ENCODE results near the gene NUDT22.
"Not testable (repeated sequence)": the region's sequence is repeated elsewhere in the genome, so short reads cannot be mapped to it uniquely, and the experiment has no call there.

Gene NUDT22

DNA sequence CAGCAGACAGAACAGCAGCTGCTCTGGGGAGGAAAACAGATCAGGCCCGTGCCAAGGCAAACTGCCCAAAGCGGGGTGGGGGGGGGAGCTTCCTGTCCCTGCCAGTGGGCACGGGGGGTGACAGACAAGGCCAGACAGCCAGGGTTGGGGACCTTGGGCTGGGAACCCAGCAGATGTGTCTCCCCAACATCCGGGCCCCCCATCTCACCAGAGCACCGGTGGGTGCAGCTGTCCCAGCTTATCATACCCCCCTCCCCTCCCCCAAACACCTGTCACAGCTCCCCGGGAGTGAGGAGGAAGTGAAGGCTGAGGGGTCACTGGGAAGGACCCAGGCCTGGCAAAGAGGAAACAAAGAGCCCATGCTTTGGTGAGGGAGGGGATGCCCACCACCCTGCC, 19.3 kb downstream of the NUDT22 start:
- Histone ChIP-seq H2AFZ (ENCODE audit: low read depth, low read length) (no peak overlapping the region), H3K27ac (ENCODE audit: low read length) (peak overlapping the region; percentile 78), H3K36me3 (replicated peaks; ENCODE audit: low read depth, low read length) (peaks cover 19% of the 10 kb centered on the region), H3K9ac (ENCODE audit: low read length) (peak overlapping the region; percentile 100), H3K4me1 (ENCODE audit: low read length) (peaks cover 36% of the 10 kb centered on the region), H3K79me2 (ENCODE audit: low read length) (peaks cover 57% of the 10 kb centered on the region), H3K27me3 (ENCODE audit: low read depth, low read length) (no peaks in the 10 kb centered on the region), H3K4me3 (ENCODE audit: low read length) (peak overlapping the region; percentile 97), H3K4me2 (ENCODE audit: low read length) (peak overlapping the region; percentile 87), H4K20me1 (ENCODE audit: insufficient read depth, low read length) (0 out of 2 replicates have a peak, but pooled peaks cover 3% of the 10 kb centered on the region), H3K9me3 (ENCODE audit: insufficient read depth, low read length) (no peaks in the 10 kb centered on the region)
- TF ChIP-seq, protein P1, sequence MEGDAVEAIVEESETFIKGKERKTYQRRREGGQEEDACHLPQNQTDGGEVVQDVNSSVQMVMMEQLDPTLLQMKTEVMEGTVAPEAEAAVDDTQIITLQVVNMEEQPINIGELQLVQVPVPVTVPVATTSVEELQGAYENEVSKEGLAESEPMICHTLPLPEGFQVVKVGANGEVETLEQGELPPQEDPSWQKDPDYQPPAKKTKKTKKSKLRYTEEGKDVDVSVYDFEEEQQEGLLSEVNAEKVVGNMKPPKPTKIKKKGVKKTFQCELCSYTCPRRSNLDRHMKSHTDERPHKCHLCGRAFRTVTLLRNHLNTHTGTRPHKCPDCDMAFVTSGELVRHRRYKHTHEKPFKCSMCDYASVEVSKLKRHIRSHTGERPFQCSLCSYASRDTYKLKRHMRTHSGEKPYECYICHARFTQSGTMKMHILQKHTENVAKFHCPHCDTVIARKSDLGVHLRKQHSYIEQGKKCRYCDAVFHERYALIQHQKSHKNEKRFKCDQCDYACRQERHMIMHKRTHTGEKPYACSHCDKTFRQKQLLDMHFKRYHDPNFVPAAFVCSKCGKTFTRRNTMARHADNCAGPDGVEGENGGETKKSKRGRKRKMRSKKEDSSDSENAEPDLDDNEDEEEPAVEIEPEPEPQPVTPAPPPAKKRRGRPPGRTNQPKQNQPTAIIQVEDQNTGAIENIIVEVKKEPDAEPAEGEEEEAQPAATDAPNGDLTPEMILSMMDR (IDR thresholded peaks at IDR 0.05; ENCODE audit: low read depth, low read length): no peak
- TF ChIP-seq EZH2phosphoT487 (IDR thresholded peaks at IDR 0.05; ENCODE audit: low read depth): no peak

DNA sequence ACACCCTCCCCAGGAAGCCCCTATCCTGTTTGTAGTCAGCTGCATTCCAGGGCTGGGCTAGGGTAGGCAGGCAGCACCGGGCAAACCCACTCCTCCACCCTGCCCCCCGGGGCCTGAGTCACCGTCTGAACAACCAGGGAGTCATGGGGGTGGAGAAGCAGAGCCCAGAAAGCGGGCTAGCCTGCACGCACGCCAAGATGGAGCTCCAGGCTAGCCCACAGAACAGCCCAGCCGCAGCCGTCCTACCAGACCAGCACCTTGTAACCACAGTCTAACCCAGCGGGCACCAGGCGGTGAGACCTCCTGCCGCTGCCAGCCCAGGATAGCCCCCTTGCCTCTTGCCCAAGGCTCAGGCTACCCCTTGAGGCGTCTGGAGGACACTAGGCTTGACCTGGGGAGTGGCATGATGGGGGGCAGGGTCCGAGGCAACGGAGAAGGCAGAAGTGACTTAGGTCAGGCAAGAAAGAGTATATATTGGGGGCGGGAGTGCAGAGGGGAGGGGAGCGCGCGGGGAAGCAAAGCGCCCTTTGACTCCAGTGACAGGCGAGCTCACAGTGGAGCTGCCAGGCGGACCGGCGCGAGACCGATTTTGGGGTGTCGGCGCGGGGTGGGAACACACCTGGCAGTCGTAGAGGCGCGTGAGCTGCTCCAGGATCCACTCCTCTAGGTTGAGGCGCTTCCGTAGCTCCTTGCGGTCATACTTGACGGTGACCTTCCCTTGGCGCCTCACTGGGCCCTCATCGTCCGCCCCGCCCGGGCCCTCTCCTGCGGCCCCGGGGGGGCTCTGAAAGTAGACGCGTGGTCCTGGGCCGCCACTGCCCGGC, 19.9 kb downstream of the NUDT22 start:
- Histone ChIP-seq H2AFZ (ENCODE audit: low read depth, low read length) (no peak overlapping the region), H3K9me3 (ENCODE audit: insufficient read depth, low read length) (no peaks in the 10 kb centered on the region), H3K4me2 (ENCODE audit: low read length) (peak overlapping the region; percentile 87), H3K27ac (ENCODE audit: low read length) (peak overlapping the region; percentile 78), H3K36me3 (replicated peaks; ENCODE audit: low read depth, low read length) (peaks cover 19% of the 10 kb centered on the region), H3K4me1 (ENCODE audit: low read length) (peaks cover 39% of the 10 kb centered on the region), H3K4me3 (ENCODE audit: low read length) (peak overlapping the region; percentile 97), H3K79me2 (ENCODE audit: low read length) (peaks cover 55% of the 10 kb centered on the region), H4K20me1 (ENCODE audit: insufficient read depth, low read length) (0 out of 2 replicates have a peak, but pooled peaks cover 3% of the 10 kb centered on the region), H3K9ac (ENCODE audit: low read length) (peak overlapping the region; percentile 100), H3K27me3 (ENCODE audit: low read depth, low read length) (no peaks in the 10 kb centered on the region)
- TF ChIP-seq, protein P1 (IDR thresholded peaks at IDR 0.05; ENCODE audit: low read depth, low read length): no peak
- no peak for TF ChIP-seq EZH2phosphoT487 (IDR thresholded peaks at IDR 0.05; ENCODE audit: low read depth)

DNA sequence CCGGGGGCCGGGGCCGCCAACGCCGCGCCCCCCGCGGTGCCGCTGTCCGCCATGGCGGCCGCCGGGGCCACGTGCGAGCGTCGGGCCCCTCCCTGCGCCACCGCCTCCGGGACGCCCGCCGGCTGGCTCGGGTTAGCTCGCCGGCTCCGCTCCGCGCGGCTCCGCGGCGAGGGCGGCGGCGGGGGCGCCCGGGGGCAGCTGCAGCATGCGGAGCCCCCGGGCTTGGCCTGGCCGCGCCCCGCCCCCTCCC, 20.5 kb downstream of the NUDT22 start:
- H3K4me3 ChIP-seq (ENCODE audit: low read length): peak overlapping the region; percentile 97
- H4K20me1 ChIP-seq (ENCODE audit: insufficient read depth, low read length); H2AFZ ChIP-seq (ENCODE audit: low read depth, low read length); H3K9me3 ChIP-seq (ENCODE audit: insufficient read depth, low read length); H3K27me3 ChIP-seq (ENCODE audit: low read depth, low read length): not testable (repeated sequence)
- peaks cover 55% of the 10 kb centered on the region for H3K79me2 ChIP-seq (ENCODE audit: low read length)
- H3K9ac ChIP-seq (ENCODE audit: low read length): peak overlapping the region; percentile 100; the same call in 1 of the 2 replicates
- peaks cover 19% of the 10 kb centered on the region for H3K36me3 ChIP-seq (replicated peaks; ENCODE audit: low read depth, low read length)
- H3K27ac ChIP-seq (ENCODE audit: low read length): peak overlapping the region; percentile 78; the same call in 1 of the 2 replicates
- H3K4me1 ChIP-seq (ENCODE audit: low read length): peaks cover 39% of the 10 kb centered on the region
- H3K4me2 ChIP-seq (ENCODE audit: low read length): peak overlapping the region; percentile 87; the same call in 1 of the 2 replicates

DNA sequence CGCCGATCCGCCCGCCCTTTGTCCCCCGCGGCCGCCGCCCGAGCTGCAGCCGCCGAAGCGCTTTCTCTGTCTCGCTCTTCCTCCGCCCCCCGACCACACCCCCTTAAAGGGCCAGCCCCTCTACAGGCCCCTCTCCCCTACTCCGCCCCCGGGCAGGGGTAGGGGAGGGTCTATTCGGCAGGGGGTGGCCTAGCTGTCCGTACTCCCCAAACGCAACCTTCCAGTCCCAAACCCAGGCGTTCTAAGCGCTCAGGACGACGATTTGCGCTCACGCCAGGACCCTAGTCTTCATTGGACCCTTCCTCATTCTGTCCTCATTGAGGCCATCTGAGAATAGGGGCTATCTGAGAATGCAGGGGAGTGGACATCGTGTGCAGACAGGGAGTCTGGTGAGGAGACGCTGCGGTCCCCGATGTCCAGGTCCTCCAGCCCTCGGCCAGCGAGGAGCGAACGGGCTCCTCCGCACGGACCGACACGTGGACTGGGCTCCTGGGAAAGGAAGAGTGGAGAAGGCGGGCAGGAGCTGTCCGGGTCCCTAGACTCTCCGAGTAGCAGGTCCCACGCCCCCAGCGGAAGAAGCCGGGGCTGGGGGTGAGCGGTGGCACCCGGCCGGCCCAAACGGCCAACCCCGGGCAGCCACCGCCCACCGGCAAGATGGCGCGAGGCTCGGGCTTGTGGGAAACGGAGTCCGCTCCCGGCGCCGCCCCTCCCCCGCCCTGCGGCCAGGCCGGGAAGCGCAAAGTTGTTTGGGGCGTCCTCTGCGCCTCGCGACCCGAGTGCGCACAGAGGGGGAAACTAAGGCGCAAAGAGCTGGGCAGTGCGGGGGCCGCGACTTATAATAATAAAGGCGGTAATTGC, 21.0 kb downstream of the NUDT22 start, which contains the start of gene PPP1R14B:
Gene PPP1R14B (minus strand): TSS at position 73 of the 858 bp plus-strand sequence. CDS start 270 bp downstream, outside the sequence.
- H3K36me3 ChIP-seq (replicated peaks; ENCODE audit: low read depth, low read length): peaks cover 19% of the 10 kb centered on the region
- H3K27me3 ChIP-seq (ENCODE audit: low read depth, low read length): no peaks in the 10 kb centered on the region
- peak within 1 kb of the TSS; percentile 78 for H3K27ac ChIP-seq (ENCODE audit: low read length)
- H2AFZ ChIP-seq (ENCODE audit: low read depth, low read length): peak within 1 kb of the TSS; percentile 66
- TF ChIP-seq, protein P1 (IDR thresholded peaks at IDR 0.05; ENCODE audit: low read depth, low read length): no peak
- TF ChIP-seq EZH2phosphoT487 (IDR thresholded peaks at IDR 0.05; ENCODE audit: low read depth): no peak
- H4K20me1 ChIP-seq (ENCODE audit: insufficient read depth, low read length): 0 out of 2 replicates have a peak, but pooled peaks cover 3% of the 10 kb centered on the region
- peaks cover 55% of the 10 kb centered on the region for H3K79me2 ChIP-seq (ENCODE audit: low read length)
- H3K4me2 ChIP-seq (ENCODE audit: low read length): peak within 1 kb of the TSS; percentile 98
- H3K9me3 ChIP-seq (ENCODE audit: insufficient read depth, low read length): no peaks in the 10 kb centered on the region
- peak within 1 kb of the TSS; percentile 97 for H3K4me3 ChIP-seq (ENCODE audit: low read length)
- peaks cover 39% of the 10 kb centered on the region for H3K4me1 ChIP-seq (ENCODE audit: low read length)
- H3K9ac ChIP-seq (ENCODE audit: low read length): peak within 1 kb of the TSS; percentile 100

All from OCI-LY3 (cell line).